Activated naive CD8-positive, alpha-beta T cell treated with anti-CD3 and anti-CD28 coated beads for 36 hours (primary cell): Measurements from ENCODE around the gene OR5AK2. TPM values are rescaled to one million over a fixed set of nuclear protein-coding genes. Genes with fewer than 3 reads are reported as not detected.
"Not testable (repeated sequence)": the region's sequence is repeated elsewhere in the genome, so short reads cannot be mapped to it uniquely, and the experiment has no call there.

Experiments
- DNase-seq: peaks from one replicate; pipeline ENCODE4 v3.0.0; 2021
- H3K27ac Mint-ChIP-seq: one replicate; pipeline ENCODE4 v1.8.0; 2022; ENCODE audit warnings: mild to moderate bottlenecking, moderate library complexity, mixed read lengths
- H3K27me3 Mint-ChIP-seq: one replicate; pipeline ENCODE4 v1.8.0; 2022; ENCODE audit warnings: mild to moderate bottlenecking, mixed read lengths
- H3K36me3 Mint-ChIP-seq: one replicate; pipeline ENCODE4 v1.8.0; 2021; ENCODE audit warnings: mild to moderate bottlenecking, mixed read lengths
- H3K4me1 Mint-ChIP-seq: one replicate; pipeline ENCODE4 v1.8.0; 2021; ENCODE audit warnings: mixed read lengths
- H3K4me3 Mint-ChIP-seq: one replicate; pipeline ENCODE4 v1.8.0; 2022; ENCODE audit warnings: mild to moderate bottlenecking, moderate library complexity, mixed read lengths
- H3K9me3 Mint-ChIP-seq: one replicate; pipeline ENCODE4 v1.8.0; 2022; ENCODE audit warnings: mixed read lengths
- total RNA-seq, 2 experiments: library from RNA; stranded (reverse); gene quantifications; one replicate each; pipeline ENCODE4 v1.2.3, GENCODE V29; 2021

OR5AK2 gene, protein sequence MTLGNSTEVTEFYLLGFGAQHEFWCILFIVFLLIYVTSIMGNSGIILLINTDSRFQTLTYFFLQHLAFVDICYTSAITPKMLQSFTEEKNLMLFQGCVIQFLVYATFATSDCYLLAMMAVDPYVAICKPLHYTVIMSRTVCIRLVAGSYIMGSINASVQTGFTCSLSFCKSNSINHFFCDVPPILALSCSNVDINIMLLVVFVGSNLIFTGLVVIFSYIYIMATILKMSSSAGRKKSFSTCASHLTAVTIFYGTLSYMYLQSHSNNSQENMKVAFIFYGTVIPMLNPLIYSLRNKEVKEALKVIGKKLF
- total RNA-seq = not detected

DNA sequence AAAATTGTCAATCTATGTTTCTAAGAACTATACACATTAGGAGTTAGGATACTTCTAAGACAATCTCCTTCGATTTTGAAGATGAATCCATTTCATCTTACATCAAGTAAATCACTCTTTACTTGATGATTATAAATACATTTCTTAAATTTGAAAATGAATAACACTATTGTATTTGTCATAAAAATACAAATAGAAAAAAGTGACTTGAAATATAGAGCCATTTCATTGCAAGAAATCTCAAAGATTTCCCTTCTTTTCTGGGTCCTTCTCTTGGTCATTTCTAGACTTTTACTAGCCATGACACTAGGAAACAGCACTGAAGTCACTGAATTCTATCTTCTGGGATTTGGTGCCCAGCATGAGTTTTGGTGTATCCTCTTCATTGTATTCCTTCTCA lies at the start of gene OR5AK2:
TSS of gene OR5AK2 (plus strand) at position 301 of the 400 bp plus-strand sequence. CDS start at position 301, 0 bp downstream.
- H3K27me3 Mint-ChIP-seq = peaks cover 7% of the 10 kb centered on the region
- H3K36me3 Mint-ChIP-seq = no peaks in the 10 kb centered on the region
- H3K9me3 Mint-ChIP-seq = no peaks in the 10 kb centered on the region
- no peak within 1 kb of the TSS for H3K27ac Mint-ChIP-seq
- no peak for DNase-seq
- H3K4me3 Mint-ChIP-seq = no peak within 1 kb of the TSS
- no peaks in the 10 kb centered on the region for H3K4me1 Mint-ChIP-seq

DNA sequence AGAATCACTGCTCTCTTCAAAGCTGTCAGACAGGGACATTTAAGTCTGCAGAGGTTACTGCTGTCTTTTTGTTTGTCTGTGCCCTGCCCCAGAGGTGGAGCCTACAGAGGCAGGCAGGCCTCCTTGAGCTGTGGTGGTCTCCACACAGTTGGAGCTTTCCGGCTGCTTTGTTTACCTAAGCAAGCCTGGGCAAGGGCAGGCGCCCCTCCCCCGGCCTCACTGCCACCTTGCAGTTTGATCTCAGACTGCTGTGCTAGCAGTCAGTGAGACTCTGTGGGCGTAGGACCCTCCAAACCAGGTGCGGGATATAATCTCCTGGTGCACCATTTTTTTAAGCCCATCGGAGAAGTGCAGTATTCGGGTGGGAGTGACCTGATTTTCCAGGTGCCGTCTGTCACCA lies 43.2 kb upstream of the OR5AK2 start:
- H3K4me3 Mint-ChIP-seq, H3K27ac Mint-ChIP-seq, H3K27me3 Mint-ChIP-seq, H3K36me3 Mint-ChIP-seq, H3K9me3 Mint-ChIP-seq, H3K4me1 Mint-ChIP-seq, DNase-seq: not testable (repeated sequence)

DNA sequence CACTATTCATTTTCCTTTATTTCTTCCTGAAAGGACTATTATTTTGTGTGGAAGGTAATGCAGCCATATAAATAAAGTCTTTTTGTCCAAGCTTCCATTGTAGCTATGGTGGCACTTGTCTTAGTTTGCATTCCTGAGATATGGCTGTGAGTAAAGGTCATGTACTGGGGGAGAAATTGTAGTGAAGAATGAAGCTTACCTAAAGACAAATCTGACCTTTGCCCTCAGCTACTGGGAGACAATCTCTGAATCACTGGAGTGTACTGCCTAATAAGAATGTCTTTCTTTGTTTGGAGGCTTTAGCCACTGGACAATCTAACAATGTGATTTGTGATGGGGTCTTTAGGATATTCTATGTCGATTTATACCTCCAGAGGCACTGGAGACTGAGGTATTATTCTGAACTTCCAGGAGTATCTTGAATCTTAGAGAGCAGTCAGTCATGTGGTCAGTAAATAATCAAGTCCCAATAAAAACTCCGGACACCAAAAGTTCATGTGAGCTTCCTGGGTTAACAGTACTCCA lies 39.7 kb upstream of the OR5AK2 start:
- H3K9me3 Mint-ChIP-seq = peaks cover 4% of the 10 kb centered on the region
- H3K4me1 Mint-ChIP-seq = no peaks in the 10 kb centered on the region
- DNase-seq = no peak
- H3K27ac Mint-ChIP-seq = no peak overlapping the region
- no peaks in the 10 kb centered on the region for H3K27me3 Mint-ChIP-seq
- no peak overlapping the region for H3K4me3 Mint-ChIP-seq
- no peaks in the 10 kb centered on the region for H3K36me3 Mint-ChIP-seq

DNA sequence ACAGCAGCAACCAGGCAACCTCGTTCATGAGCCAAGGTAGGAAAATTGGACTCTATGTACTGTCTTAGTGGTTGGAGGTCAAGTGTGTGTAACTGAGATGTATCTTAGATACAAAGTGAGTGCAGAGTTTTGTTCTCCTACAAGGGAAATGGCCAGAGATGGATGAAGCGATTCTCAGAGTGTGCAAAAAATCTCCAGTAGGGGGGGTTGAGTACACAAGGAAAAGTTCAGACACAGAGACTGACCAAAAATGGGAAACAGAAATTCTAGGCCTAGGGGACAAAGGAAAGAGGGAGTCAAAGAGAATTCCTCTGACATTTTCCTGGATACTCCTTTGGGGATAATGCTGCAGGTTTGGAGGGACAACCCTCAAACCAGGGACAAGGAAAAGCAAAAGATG lies 38.2 kb upstream of the OR5AK2 start:
- Mint-ChIP-seq H3K4me3 (no peak overlapping the region), H3K27ac (no peak overlapping the region), H3K9me3 (peaks cover 9% of the 10 kb centered on the region), H3K4me1 (no peaks in the 10 kb centered on the region), H3K36me3 (no peaks in the 10 kb centered on the region), H3K27me3 (no peaks in the 10 kb centered on the region)
- no peak for DNase-seq

DNA sequence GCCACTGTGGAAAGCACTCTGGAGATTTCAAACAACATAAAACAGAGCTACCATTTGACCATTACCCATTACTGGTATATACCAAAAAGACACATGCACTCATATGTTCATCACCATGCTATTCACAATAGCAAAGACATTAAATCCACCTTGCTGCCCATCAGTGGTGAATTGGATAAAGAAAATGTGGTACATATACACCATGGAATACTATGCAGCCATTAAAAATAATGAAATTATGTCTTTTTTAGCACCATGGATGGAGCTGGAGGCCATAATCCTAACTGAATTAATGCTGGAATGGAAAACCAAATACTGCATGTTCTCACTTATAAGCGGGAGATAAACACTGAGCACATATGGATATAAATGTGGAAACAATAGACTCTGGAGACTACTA lies 34.8 kb upstream of the OR5AK2 start:
- H3K36me3 Mint-ChIP-seq = not testable (repeated sequence)

DNA sequence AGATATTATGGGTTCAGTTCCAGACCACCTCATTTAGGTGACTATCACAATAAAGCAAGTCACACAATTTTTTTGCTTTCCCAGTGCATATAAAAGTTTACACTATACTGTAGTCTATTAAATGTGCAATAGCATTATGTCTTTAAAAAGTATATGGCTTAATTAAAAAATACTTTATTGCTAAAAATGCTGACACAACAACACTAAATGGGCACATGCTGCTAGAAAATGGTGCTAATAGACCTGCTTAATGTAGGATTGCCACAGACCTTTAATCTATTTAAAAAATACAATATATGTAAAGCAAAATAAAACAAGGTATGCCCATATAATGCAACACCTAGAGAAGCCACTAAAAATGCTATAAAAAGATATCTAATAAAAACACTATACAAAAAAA lies 27.1 kb upstream of the OR5AK2 start:
- Mint-ChIP-seq H3K4me3 (no peak overlapping the region), H3K36me3 (no peaks in the 10 kb centered on the region), H3K9me3 (peaks cover 4% of the 10 kb centered on the region), H3K27me3 (no peaks in the 10 kb centered on the region), H3K27ac (no peak overlapping the region), H3K4me1 (no peaks in the 10 kb centered on the region)
- no peak for DNase-seq

More for the DNA sequence above, 34.8 kb upstream of the OR5AK2 start:
- H3K4me1 Mint-ChIP-seq, H3K9me3 Mint-ChIP-seq, DNase-seq, H3K4me3 Mint-ChIP-seq, H3K27ac Mint-ChIP-seq, H3K27me3 Mint-ChIP-seq: not testable (repeated sequence)

DNA sequence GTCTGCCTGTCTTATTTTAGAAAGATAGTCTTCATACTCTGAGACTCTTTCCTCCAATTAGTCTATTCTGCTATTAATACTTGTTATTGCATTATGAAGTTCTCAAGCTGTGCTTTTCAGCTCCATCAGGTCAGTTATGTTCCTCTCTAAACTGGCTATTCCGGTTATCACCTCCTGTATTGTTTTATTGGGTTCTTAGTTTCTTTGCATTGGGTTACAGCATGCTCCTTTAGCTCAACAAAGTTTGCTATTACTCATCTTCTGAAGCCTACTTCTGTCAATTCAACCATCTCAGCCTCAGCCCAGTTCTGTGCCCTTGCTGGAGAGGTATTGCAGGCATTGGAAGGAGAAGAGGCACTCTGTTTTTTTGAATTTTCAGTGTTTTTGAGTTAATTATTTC lies 21.0 kb upstream of the OR5AK2 start:
- Mint-ChIP-seq H3K9me3 (peaks cover 9% of the 10 kb centered on the region), H3K4me1 (no peaks in the 10 kb centered on the region), H3K27me3 (no peaks in the 10 kb centered on the region), H3K27ac (no peak overlapping the region), H3K4me3 (no peak overlapping the region), H3K36me3 (no peaks in the 10 kb centered on the region)
- no peak for DNase-seq

DNA sequence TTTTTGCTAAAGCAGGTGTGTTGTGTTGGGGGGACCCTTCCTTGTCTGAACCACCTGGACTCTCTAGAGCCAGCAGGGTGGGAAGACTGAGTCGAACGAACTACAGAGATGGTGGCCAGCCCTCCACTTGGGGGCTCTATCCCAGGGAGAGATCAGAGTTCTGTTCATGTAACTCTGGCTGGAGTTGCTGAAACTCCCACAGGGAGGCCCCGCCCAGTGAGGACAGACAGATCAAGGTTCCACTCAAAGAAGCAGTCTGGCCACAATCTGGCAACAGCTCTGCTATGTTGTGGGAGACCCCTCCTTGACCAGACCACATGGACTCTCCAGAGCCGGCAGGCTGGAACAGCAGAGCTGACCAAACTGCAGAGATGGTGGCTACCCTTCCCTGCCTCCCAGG lies 20.2 kb upstream of the OR5AK2 start:
- DNase-seq = no peak
- H3K36me3 Mint-ChIP-seq = no peaks in the 10 kb centered on the region
- H3K27me3 Mint-ChIP-seq = no peaks in the 10 kb centered on the region
- no peak overlapping the region for H3K27ac Mint-ChIP-seq
- no peaks in the 10 kb centered on the region for H3K4me1 Mint-ChIP-seq
- peaks cover 10% of the 10 kb centered on the region for H3K9me3 Mint-ChIP-seq
- H3K4me3 Mint-ChIP-seq = no peak overlapping the region

DNA sequence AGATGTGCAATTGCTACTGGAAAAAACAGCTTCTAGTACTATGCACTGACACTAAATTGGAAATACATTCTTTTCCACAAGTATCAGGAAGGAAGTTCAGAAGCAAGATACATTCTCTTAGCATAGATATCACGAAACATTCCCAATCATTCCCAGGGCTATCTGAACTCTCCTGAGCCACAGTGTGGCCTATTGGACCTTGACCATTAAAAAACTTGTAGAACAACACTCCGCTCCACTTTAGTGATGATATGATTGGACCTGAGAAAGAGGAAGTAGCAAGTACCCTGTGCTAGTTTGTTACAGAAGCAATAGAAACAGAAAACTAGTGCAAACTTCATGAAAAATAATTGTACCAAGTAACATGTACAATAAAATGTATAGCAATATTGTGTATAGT lies 11.4 kb upstream of the OR5AK2 start:
- Mint-ChIP-seq H3K4me3 (no peak overlapping the region), H3K27ac (no peak overlapping the region), H3K36me3 (no peaks in the 10 kb centered on the region), H3K9me3 (peaks cover 3% of the 10 kb centered on the region), H3K27me3 (no peaks in the 10 kb centered on the region), H3K4me1 (no peaks in the 10 kb centered on the region)
- no peak for DNase-seq

DNA sequence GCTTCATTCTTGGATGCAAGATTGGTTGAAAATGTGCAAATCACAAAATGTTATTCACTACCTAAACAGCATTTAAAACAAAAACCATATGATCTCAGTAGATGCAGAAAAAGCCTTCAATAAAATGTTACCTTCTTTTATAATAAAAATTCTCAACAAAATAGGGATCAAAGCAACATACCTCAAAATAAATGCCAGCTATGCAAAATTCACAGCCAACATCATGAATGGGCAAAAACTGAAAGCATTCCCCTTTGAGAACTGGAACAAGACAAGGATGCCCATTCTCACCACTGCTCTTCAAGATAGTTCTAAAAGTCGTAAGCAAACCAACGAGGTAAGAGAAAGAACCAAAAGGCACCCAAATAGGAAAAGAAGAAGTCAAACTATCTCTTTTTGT lies 2.0 kb downstream of the OR5AK2 start:
- Mint-ChIP-seq H3K36me3 (no peaks in the 10 kb centered on the region), H3K4me3 (no peak overlapping the region), H3K27me3 (no peaks in the 10 kb centered on the region)

DNA sequence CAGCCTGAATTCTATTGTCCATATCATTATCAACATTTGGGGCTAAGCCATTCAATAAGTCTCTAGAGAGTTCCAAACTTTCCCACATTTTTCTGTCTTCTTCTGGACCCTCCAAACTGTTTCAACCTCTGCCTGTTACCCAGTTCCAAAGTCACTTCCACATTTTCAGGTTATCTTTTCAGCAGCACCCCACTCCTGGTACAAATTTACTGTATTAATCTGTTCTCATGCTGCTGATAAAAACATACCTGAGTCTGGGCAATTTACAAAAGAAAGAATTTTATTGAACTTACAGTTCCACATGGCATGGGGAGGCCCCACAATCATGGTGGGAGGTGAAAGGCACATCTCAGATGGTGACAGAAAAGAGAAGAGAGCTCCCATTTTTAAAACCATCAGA lies 5.8 kb downstream of the OR5AK2 start:
- Mint-ChIP-seq H3K4me1 (no peaks in the 10 kb centered on the region), H3K9me3 (peaks cover 17% of the 10 kb centered on the region), H3K27me3 (no peaks in the 10 kb centered on the region), H3K36me3 (no peaks in the 10 kb centered on the region), H3K4me3 (no peak overlapping the region), H3K27ac (no peak overlapping the region)
- DNase-seq = no peak

More for the DNA sequence above, 2.0 kb downstream of the OR5AK2 start:
- no peaks in the 10 kb centered on the region for H3K4me1 Mint-ChIP-seq
- no peak overlapping the region for H3K27ac Mint-ChIP-seq
- no peak for DNase-seq
- H3K9me3 Mint-ChIP-seq = peaks cover 11% of the 10 kb centered on the region

DNA sequence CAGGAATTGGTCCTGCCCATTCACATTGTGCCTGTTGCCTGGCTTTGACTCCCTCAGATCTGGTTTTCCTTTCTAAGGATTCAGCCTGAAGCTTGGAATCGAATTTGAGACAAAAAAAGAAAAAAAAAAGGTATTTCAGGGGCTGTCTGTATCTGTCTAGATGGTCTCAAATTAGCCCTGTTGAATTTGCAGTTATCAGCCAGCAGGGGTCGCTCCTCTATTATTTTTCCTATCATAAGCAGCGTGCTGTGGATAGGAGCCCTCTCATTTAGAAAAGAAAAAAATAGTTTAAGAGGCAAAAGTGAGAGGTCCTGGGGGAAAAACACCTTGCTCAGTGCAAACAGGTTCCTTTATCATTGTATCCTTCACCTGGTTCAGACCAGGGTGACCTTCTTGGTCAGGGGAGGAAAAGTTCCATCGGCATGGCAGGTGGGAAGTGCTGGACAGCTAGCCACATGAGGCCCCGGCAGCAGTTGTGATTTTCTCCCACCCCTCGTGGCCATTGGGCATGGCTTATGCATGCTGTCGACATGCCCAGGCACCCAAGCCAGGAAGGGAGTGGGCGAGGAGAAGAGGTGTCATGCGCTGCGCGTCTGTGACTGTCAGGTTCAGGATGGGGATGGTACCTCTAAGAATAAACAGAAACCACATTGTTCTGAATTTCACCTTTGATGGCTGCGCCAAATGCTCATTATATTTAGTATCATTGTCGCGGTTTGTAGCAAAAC lies 13.1 kb downstream of the OR5AK2 start:
- Mint-ChIP-seq H3K4me3 (no peak overlapping the region), H3K9me3 (peaks cover 5% of the 10 kb centered on the region), H3K27me3 (no peaks in the 10 kb centered on the region), H3K36me3 (no peaks in the 10 kb centered on the region), H3K27ac (no peak overlapping the region), H3K4me1 (no peaks in the 10 kb centered on the region)
- no peak for DNase-seq

DNA sequence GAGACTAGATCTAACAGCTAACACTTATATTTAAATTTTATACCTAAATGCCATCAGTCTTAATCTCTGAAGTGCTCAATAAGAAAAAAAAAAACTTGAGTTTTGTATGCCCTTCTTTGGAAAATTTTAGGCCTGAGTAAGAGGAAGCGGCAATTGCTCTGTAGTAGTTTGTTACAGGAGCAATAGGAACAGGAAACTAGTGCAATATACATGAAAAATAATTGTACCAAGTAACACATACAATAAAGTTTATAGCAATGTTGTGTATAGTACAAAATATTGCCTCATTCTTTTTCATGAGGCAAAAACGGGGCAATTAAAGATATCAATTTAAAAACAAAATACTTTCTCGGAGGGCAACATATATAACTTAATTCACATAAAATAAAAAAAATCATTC lies 19.7 kb downstream of the OR5AK2 start:
- Mint-ChIP-seq H3K9me3 (no peaks in the 10 kb centered on the region), H3K4me3 (no peak overlapping the region), H3K27me3 (no peaks in the 10 kb centered on the region), H3K27ac (no peak overlapping the region), H3K4me1 (no peaks in the 10 kb centered on the region), H3K36me3 (no peaks in the 10 kb centered on the region)
- DNase-seq = no peak

DNA sequence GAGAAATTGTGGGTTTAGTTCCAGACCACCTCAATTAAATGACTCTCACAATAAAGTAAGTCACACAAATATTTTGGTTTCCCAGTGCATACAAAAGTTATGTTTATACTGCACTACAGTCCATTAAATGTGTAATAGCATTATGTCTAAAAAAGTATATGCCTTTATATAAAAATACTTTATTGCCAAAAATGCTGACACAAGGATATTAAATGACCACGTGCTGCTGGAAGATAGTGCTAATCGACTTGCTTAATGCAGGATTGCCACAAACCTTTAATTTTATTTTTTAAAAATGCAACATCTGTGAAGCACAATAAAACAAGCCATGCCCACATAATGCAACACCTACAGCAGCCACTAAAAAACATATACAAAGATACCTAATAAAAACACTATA lies 27.0 kb downstream of the OR5AK2 start:
- no peaks in the 10 kb centered on the region for H3K36me3 Mint-ChIP-seq
- H3K27ac Mint-ChIP-seq = no peak overlapping the region
- no peak overlapping the region for H3K4me3 Mint-ChIP-seq
- H3K27me3 Mint-ChIP-seq = no peaks in the 10 kb centered on the region
- DNase-seq = no peak
- no peaks in the 10 kb centered on the region for H3K4me1 Mint-ChIP-seq
- H3K9me3 Mint-ChIP-seq = no peaks in the 10 kb centered on the region

DNA sequence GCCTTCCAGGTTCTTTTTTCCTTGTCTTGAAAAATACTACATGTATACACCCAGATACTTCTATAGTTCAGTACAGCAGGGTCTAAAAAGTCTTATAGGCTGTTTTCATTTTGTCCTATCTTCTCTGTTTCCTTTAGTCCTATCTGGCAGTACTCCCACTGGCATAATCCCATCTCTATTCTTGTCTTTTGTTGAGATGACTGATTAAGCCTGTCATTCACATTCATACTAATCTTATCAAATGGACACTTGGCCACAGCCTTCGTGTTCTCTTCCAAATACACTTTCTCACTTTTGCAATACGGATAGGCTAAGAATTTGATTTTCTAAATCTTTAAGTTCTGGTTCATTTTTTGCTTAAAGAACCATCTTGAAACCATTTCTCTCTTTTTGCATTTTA lies 42.8 kb downstream of the OR5AK2 start:
- DNase-seq = no peak
- H3K36me3 Mint-ChIP-seq = no peaks in the 10 kb centered on the region
- H3K27me3 Mint-ChIP-seq = no peaks in the 10 kb centered on the region
- no peak overlapping the region for H3K4me3 Mint-ChIP-seq
- no peaks in the 10 kb centered on the region for H3K9me3 Mint-ChIP-seq
- no peak overlapping the region for H3K27ac Mint-ChIP-seq
- H3K4me1 Mint-ChIP-seq = no peaks in the 10 kb centered on the region
